ENCODE measurements around the gene EHD4. TPM values are rescaled to one million over a fixed set of nuclear protein-coding genes. Genes with fewer than 3 reads are reported as not detected.

The EHD4 gene
- total RNA-seq, 4 donors from 2014 or later = 30.5 to 88.6 (median 37.8) TPM

DNA sequence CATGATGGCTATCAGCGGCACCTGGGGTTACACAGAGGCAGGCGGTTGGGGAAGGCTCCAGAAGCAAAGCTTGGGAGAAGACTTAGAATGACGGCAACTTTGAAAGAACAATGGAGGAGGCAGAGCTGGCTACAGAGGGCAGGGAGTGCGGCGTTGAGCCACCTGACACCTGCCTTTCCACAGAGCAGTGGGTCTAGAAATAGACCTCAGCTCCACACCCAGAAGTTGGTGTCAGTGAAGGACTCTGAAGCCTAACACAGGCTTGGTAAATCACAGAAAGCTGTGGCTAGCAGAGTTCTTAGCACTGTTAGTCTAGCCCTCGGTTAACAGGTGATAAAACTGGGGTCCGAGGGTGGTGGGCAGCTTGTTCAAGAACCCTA, 23.1 kb upstream of the EHD4 start:
- ATAC-seq (ENCODE audit: low FRiP score) = no peak
- TF ChIP-seq, protein P1, sequence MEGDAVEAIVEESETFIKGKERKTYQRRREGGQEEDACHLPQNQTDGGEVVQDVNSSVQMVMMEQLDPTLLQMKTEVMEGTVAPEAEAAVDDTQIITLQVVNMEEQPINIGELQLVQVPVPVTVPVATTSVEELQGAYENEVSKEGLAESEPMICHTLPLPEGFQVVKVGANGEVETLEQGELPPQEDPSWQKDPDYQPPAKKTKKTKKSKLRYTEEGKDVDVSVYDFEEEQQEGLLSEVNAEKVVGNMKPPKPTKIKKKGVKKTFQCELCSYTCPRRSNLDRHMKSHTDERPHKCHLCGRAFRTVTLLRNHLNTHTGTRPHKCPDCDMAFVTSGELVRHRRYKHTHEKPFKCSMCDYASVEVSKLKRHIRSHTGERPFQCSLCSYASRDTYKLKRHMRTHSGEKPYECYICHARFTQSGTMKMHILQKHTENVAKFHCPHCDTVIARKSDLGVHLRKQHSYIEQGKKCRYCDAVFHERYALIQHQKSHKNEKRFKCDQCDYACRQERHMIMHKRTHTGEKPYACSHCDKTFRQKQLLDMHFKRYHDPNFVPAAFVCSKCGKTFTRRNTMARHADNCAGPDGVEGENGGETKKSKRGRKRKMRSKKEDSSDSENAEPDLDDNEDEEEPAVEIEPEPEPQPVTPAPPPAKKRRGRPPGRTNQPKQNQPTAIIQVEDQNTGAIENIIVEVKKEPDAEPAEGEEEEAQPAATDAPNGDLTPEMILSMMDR (IDR thresholded peaks at IDR 0.05) = no peak
- DNase-seq (ENCODE audit: low spot score) = no peak

DNA sequence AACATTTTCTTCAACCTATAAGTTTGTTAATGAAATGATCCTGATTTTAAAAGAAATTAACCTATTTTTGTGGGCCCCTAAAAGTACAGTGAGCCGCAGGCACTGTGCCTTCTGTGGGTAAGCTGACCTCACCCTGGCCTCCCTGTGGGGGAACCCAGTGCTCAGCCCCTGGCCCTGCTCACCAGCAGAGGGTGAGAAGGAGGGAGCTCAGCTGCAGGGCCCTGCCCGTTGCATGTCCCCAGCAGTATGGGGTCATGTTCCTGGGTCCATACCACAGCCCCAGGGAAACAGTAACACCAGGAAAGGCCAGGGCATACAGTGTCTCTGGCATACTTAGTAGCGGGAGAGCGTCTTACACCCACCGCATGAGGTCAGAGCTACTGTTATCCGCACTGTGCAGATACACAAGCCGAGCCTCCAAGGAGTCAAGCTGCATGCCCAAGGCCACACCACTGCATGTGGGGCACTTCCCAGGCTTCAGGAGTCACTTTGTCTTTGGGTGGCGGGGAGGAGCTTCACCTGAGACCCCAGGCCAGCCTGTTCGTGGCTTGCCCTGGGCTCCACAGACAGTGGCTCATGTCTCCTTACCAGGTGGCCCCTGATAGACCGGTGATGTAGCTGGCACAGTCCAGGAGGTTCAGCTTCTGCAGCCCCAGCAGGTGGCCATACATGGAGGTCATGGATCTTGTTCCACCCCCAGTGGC, 22.6 kb upstream of the EHD4 start:
- TF ChIP-seq, protein P1 (IDR thresholded peaks at IDR 0.05) = no peak
- no peak for DNase-seq (ENCODE audit: low spot score)
- ATAC-seq (ENCODE audit: low FRiP score) = no peak

DNA sequence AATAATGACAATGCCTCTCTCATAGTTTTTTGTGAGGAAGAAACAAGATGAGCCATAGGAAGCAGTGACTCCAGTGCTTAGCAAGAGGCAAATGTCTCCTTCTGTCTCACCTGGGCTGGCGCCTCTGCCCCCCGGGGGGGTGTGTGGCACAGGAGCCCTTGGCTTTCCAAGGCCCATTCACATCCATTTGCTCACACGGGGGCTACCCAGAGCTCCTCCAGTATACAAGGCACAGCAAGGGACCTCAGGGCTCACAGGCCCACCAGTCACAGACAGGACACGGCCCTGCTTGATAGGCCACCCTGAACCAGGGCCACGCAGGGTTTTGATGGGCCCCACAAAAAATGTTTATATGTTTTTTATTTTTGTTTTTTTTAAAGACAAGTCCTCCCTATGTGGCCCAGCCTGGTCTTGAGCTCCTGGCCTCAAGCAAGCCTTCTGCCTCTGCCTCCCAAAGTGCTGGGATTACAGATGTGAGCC, 21.9 kb upstream of the EHD4 start:
- ATAC-seq (ENCODE audit: low FRiP score) = no peak
- TF ChIP-seq, protein P1 (IDR thresholded peaks at IDR 0.05) = no peak
- DNase-seq (ENCODE audit: low spot score) = no peak

DNA sequence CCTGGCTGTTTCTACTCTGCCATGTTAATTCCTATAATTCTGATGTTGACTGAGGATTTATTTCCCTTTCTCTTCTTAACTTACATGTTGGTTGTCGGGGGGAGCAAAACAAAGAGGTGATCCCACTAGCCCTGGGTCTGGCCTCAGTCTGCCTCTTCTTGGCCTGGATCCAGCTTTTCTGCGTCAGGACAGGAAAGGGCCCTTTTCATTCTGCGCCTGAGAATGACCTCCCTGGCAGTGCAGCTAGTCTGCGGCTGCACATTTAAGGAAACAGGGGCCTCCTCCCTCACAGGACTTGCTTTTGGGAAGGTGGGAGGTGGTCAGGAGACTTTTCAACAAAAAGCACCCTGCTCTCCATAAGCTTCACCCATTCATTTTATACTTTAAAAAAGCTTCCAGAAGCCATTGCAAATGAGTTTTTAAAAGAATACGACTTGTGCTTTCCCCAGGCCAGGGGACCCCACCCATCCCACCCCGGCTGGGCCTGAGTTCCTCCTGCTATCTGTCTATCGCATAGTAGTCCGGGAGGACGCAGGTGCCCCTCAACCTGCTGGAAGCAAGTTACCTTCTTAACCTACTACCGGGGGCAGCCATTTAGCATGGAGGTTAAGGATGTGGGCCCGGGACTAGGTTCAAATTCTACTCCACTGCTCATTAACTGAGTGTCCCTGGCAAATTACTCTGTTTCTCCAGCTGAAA, 21.3 kb upstream of the EHD4 start:
- TF ChIP-seq, protein P1 (IDR thresholded peaks at IDR 0.05) = no peak
- DNase-seq (ENCODE audit: low spot score) (peak; percentile 8), ATAC-seq (ENCODE audit: low FRiP score) (no peak)

DNA sequence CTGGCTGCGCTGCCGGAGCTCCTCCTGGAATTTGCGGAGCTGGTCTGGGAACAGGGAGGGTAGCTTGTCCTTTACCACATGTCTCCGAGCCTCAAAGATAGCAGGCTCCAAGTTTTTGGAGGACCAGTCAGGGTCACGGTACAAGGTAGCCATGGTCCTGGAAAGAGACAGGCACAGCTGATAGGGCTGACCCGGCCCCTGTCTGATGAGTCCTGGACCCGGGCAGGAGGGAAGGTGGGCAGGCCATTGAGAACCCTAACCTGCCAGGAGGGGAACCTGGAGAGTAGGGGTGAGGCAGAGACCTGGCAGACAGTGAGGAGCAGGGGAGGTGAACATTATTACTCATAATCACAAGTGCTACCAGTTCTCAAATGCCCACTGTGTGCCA, 20.4 kb upstream of the EHD4 start:
- DNase-seq (ENCODE audit: low spot score) = peak; percentile 0
- no peak for ATAC-seq (ENCODE audit: low FRiP score)
- TF ChIP-seq, protein P1 (IDR thresholded peaks at IDR 0.05) = no peak

- ATAC-seq (ENCODE audit: low FRiP score) = no peak
- DNase-seq (ENCODE audit: low spot score) = peak; percentile 17
- TF ChIP-seq, protein P1 (IDR thresholded peaks at IDR 0.05) = no peak
These were observed 19.9 kb upstream of the EHD4 start for GRCh38 chr15:41992151-41992802.
